Liver (tissue), 3 donors: ENCODE data around the gene AJUBA.

Experiments
- EGR1 ChIP-seq, 2 donors: IDR thresholded peaks; 2 replicates each; pipeline ENCODE4 v1.6.1; 2016 to 2018; ENCODE audit warnings: antibody characterized with exemption in 2 of 2, low read depth in 2 of 2
- FOXA2 ChIP-seq: IDR thresholded peaks from 2 replicates; pipeline ENCODE4 v1.6.1; 2016; ENCODE audit warnings: antibody characterized with exemption
- GABPA ChIP-seq, 2 donors: IDR thresholded peaks in 1 of 2; conservative IDR thresholded peaks in 1 of 2; 2 replicates each; pipeline ENCODE4 v1.6.1; 2016; ENCODE audit warnings: antibody characterized with exemption in 2 of 2, mild to moderate bottlenecking in 1 of 2, moderate library complexity in 1 of 2
- JUND ChIP-seq, 2 donors: IDR thresholded peaks; 2 replicates each; pipeline ENCODE4 v1.6.1; 2016; ENCODE audit warnings: antibody characterized with exemption in 2 of 2
- RAD21 ChIP-seq, 2 donors: IDR thresholded peaks; 2 replicates each; pipeline ENCODE4 v1.6.1; 2016; ENCODE audit warnings: antibody characterized with exemption in 2 of 2, mild to moderate bottlenecking in 2 of 2
- RXRA ChIP-seq, 2 donors: IDR thresholded peaks; 2 replicates each; pipeline ENCODE4 v1.6.1; 2017 to 2018; ENCODE audit warnings: antibody characterized with exemption in 2 of 2, mild to moderate bottlenecking in 1 of 2
- SP1 ChIP-seq: IDR thresholded peaks from 2 replicates; pipeline ENCODE4 v1.6.1; 2018; ENCODE audit warnings: antibody characterized with exemption, mild to moderate bottlenecking
- TAF1 ChIP-seq: conservative IDR thresholded peaks from 2 replicates; pipeline ENCODE4 v1.6.1; 2016; ENCODE audit warnings: antibody characterized with exemption, mild to moderate bottlenecking
- YY1 ChIP-seq: IDR thresholded peaks from 2 replicates; pipeline ENCODE4 v1.6.1; 2016; ENCODE audit warnings: antibody characterized with exemption, mild to moderate bottlenecking
- TF ChIP-seq, protein P1 (sequence below): fragments of 150-350 bp; IDR thresholded peaks from 2 replicates; pipeline ENCODE4 v1.5.1; 2017; ENCODE audit warnings: improper control_type of control experiment, low read depth, low read length; ENCODE audit not compliant: missing input control
- TF ChIP-seq, protein P2 (sequence below): IDR thresholded peaks from 2 replicates; pipeline ENCODE4 v1.6.1; 2016; ENCODE audit warnings: antibody characterized with exemption
- TF ChIP-seq, protein P3 (sequence below): IDR thresholded peaks from 2 replicates; pipeline ENCODE4 v1.6.1; 2016; ENCODE audit warnings: antibody characterized with exemption, mild to moderate bottlenecking
- donor health status: healthy.
- donor health status: healthy.

DNA sequence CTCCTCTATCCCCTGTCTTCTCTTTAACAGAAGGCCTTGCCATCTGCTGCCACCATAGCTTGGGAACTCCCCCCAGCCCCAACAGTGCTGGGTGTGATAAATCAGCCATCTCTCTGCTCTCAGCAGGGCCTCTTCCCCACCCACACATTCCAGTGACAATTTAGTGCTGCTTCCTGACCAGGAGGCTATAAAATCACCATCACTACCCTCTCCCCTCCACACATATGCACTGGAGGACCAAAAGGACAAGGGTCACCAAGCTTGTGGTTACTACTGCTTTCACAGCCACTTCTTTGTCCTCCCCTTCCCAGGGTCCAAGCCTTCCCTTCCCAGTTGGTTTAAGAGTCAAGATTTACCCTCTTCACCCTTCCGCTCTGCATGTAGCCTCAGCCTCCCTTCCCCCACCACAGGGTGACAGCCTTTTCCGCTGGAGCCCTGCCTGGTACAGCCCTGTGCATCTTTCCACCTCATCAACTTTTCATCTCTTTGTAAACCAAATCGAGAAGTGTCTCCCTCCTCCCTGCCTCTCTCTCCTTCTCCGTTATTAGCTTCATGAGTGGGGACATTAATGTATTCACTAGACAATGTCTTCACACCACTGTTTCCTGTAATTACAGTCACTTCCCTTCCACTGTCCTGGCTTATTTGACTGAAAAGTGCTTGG, 42.9 kb upstream of the AJUBA start:
- TF ChIP-seq, protein P1, sequence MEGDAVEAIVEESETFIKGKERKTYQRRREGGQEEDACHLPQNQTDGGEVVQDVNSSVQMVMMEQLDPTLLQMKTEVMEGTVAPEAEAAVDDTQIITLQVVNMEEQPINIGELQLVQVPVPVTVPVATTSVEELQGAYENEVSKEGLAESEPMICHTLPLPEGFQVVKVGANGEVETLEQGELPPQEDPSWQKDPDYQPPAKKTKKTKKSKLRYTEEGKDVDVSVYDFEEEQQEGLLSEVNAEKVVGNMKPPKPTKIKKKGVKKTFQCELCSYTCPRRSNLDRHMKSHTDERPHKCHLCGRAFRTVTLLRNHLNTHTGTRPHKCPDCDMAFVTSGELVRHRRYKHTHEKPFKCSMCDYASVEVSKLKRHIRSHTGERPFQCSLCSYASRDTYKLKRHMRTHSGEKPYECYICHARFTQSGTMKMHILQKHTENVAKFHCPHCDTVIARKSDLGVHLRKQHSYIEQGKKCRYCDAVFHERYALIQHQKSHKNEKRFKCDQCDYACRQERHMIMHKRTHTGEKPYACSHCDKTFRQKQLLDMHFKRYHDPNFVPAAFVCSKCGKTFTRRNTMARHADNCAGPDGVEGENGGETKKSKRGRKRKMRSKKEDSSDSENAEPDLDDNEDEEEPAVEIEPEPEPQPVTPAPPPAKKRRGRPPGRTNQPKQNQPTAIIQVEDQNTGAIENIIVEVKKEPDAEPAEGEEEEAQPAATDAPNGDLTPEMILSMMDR: no peak
- TF ChIP-seq, protein P2, sequence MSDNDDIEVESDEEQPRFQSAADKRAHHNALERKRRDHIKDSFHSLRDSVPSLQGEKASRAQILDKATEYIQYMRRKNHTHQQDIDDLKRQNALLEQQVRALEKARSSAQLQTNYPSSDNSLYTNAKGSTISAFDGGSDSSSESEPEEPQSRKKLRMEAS: no peak
- TF ChIP-seq JUND (IDR thresholded peaks at IDR 0.05) (no peak), TAF1 (no peak), SP1 (no peak), RXRA (IDR thresholded peaks at IDR 0.05) (no peak), YY1 (no peak), RAD21 (IDR thresholded peaks at IDR 0.05) (no peak), GABPA (IDR thresholded peaks at IDR 0.05 in 1 of 2, conservative IDR thresholded peaks at IDR 0.05 in 1 of 2) (no peak), FOXA2 (no peak), EGR1 (IDR thresholded peaks at IDR 0.05; ENCODE audit: low read depth in 2 of 2) (no peak)
- TF ChIP-seq, protein P3, sequence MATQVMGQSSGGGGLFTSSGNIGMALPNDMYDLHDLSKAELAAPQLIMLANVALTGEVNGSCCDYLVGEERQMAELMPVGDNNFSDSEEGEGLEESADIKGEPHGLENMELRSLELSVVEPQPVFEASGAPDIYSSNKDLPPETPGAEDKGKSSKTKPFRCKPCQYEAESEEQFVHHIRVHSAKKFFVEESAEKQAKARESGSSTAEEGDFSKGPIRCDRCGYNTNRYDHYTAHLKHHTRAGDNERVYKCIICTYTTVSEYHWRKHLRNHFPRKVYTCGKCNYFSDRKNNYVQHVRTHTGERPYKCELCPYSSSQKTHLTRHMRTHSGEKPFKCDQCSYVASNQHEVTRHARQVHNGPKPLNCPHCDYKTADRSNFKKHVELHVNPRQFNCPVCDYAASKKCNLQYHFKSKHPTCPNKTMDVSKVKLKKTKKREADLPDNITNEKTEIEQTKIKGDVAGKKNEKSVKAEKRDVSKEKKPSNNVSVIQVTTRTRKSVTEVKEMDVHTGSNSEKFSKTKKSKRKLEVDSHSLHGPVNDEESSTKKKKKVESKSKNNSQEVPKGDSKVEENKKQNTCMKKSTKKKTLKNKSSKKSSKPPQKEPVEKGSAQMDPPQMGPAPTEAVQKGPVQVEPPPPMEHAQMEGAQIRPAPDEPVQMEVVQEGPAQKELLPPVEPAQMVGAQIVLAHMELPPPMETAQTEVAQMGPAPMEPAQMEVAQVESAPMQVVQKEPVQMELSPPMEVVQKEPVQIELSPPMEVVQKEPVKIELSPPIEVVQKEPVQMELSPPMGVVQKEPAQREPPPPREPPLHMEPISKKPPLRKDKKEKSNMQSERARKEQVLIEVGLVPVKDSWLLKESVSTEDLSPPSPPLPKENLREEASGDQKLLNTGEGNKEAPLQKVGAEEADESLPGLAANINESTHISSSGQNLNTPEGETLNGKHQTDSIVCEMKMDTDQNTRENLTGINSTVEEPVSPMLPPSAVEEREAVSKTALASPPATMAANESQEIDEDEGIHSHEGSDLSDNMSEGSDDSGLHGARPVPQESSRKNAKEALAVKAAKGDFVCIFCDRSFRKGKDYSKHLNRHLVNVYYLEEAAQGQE: no peak
